HUDEP-2 (cell line): Measurements from ENCODE around the gene CNGA4.
A peak's percentile ranks its signal among the peaks of the same experiment; 100 is the strongest.
"Not testable (repeated sequence)": the region's sequence is repeated elsewhere in the genome, so short reads cannot be mapped to it uniquely, and the experiment has no call there.

ENCODE experiments used
- DNase-seq, 76 experiments: peaks; one replicate each; lab custom pipeline; 2025; ENCODE audit not compliant: unreplicated experiment in 76 of 76; lab: John Stamatoyannopoulos, UW

The CNGA4 gene

GRCh38 chr11:6225024-6225423 lies 13.9 kb upstream of the CNGA4 start:
- peak in 4 of 76 experiments; percentile 6 to 19 (median 9) for DNase-seq

GRCh38 chr11:6225896-6226295 lies 13.0 kb upstream of the CNGA4 start:
- DNase-seq, result peak in 3 of 76 experiments; percentile 1 to 8 (median 2)

- no peak for DNase-seq
Observed at GRCh38 chr11:6228520-6228919, 10.4 kb upstream of the CNGA4 start.

- no peak for DNase-seq
Observed at GRCh38 chr11:6229911-6230310, 9.0 kb upstream of the CNGA4 start.

GRCh38 chr11:6232899-6233298 lies 6.0 kb upstream of the CNGA4 start:
- DNase-seq, result peak in 11 of 76 experiments; percentile 3 to 45 (median 9)

- no peak for DNase-seq
Observed at GRCh38 chr11:6233984-6234386, 4.9 kb upstream of the CNGA4 start.

GRCh38 chr11:6234387-6235107 lies 4.3 kb upstream of the CNGA4 start, which contains the start of gene FHIP1B:
FHIP1B (minus strand) TSS chr11:6234636; CDS start chr11:6224516, 10,120 bp downstream.
- DNase-seq, result peak; percentile 42 to 100 (median 99)

GRCh38 chr11:6237266-6237665 lies 1.6 kb upstream of the CNGA4 start:
- DNase-seq, result no peak

GRCh38 chr11:6237761-6238302 lies 1.1 kb upstream of the CNGA4 start:
- peak in 4 of 76 experiments; percentile 2 to 59 (median 8) for DNase-seq

- no peak for DNase-seq
Observed at GRCh38 chr11:6240139-6240538, 1.2 kb downstream of the CNGA4 start.

- DNase-seq, result no peak
Observed at GRCh38 chr11:6240781-6241180, 1.9 kb downstream of the CNGA4 start.

- DNase-seq, result no peak
Observed at GRCh38 chr11:6241316-6241715, 2.4 kb downstream of the CNGA4 start.

GRCh38 chr11:6245536-6245935 lies 6.6 kb downstream of the CNGA4 start:
- peak in 5 of 76 experiments; percentile 3 to 11 (median 4) for DNase-seq

- peak in 1 of 76 experiments; percentile 7 for DNase-seq
Observed at GRCh38 chr11:6248248-6248647, 9.4 kb downstream of the CNGA4 start.

- DNase-seq, result not testable (repeated sequence)
Observed at GRCh38 chr11:6248897-6249296, 10.0 kb downstream of the CNGA4 start.

- DNase-seq, result peak in 75 of 76 experiments; percentile 11 to 96 (median 89)
Observed at GRCh38 chr11:6249770-6250555, 11.1 kb downstream of the CNGA4 start.

- peak in 49 of 76 experiments; percentile 1 to 67 (median 27) for DNase-seq
Observed at GRCh38 chr11:6251120-6251733, 12.3 kb downstream of the CNGA4 start.

GRCh38 chr11:6251990-6252473 lies 13.1 kb downstream of the CNGA4 start:
- peak in 73 of 76 experiments; percentile 16 to 84 (median 63) for DNase-seq

- no peak for DNase-seq
Observed at GRCh38 chr11:6253197-6253596, 14.3 kb downstream of the CNGA4 start.

- DNase-seq, result no peak
Observed at GRCh38 chr11:6258141-6258540, 19.3 kb downstream of the CNGA4 start.
